SU-DHL-6 (cell line): Measurements from ENCODE around the gene MYO15B.
"Not testable (repeated sequence)": the region's sequence is repeated elsewhere in the genome, so short reads cannot be mapped to it uniquely, and the experiment has no call there.

ENCODE experiments used
- H2AFZ ChIP-seq: fragments of 200-600 bp; sonication (generic); 2 replicates; pipeline ENCODE4 v1.6.1; 2014; ENCODE audit warnings: low read depth, mild to moderate bottlenecking, moderate library complexity, mixed read lengths, antibody characterized with exemption, low read length; ENCODE audit not compliant: severe bottlenecking
- H3F3A ChIP-seq: fragments of 200-600 bp; shearing (Covaris generic); 2 replicates; pipeline ENCODE4 v1.6.0; 2016; ENCODE audit warnings: antibody characterized with exemption, mild to moderate bottlenecking; ENCODE audit not compliant: insufficient read depth
- H3K27ac ChIP-seq: fragments of 200-600 bp; sonication (generic); 2 replicates; pipeline ENCODE4 v1.5.1; 2016; ENCODE audit warnings: low read depth, mild to moderate bottlenecking, low read length, moderate library complexity, mixed read lengths
- H3K27me3 ChIP-seq: fragments of 200-600 bp; sonication (generic), shearing (Covaris generic); 2 replicates; pipeline ENCODE4 v1.6.0; 2014; ENCODE audit warnings: mild to moderate bottlenecking, low read length
- H3K36me3 ChIP-seq: fragments of 200-600 bp; sonication (generic); 2 replicates; pipeline ENCODE4 v1.6.1; 2014; ENCODE audit warnings: mild to moderate bottlenecking, low read length, mixed read lengths
- H3K4me2 ChIP-seq: fragments of 300-600, 200-600 bp; shearing (Covaris generic), sonication (generic); 2 replicates; pipeline ENCODE4 v1.6.0; 2014; ENCODE audit warnings: low read length, low read depth, mild to moderate bottlenecking; ENCODE audit not compliant: poor library complexity, severe bottlenecking
- H3K4me3 ChIP-seq: fragments of 200-600 bp; sonication (generic); 2 replicates; pipeline ENCODE4 v1.5.1; 2014; ENCODE audit warnings: antibody characterized with exemption, low read length, mild to moderate bottlenecking, mixed read lengths; ENCODE audit not compliant: insufficient read depth, poor library complexity, severe bottlenecking
- H3K79me2 ChIP-seq: fragments of 200-600 bp; sonication (generic); 2 replicates; pipeline ENCODE4 v1.6.1; 2014; ENCODE audit warnings: mild to moderate bottlenecking, low read length, moderate library complexity; ENCODE audit not compliant: insufficient read depth
- H3K9ac ChIP-seq: fragments of 200-600 bp; sonication (generic); 2 replicates; pipeline ENCODE4 v1.7.0; 2014; ENCODE audit warnings: mild to moderate bottlenecking, low read length
- H3K9me2 ChIP-seq: fragments of 200-600 bp; sonication (generic); replicated peaks from 2 replicates; pipeline ENCODE4 v1.6.1; 2014; ENCODE audit warnings: low read length; ENCODE audit not compliant: insufficient read depth
- H3K9me3 ChIP-seq: fragments of 200-600 bp; sonication (generic); 2 replicates; pipeline ENCODE4 v1.6.1; 2014; ENCODE audit warnings: low read length, mixed read lengths; ENCODE audit not compliant: insufficient read depth
- H4K20me1 ChIP-seq: fragments of 200-600 bp; sonication (generic); 2 replicates; pipeline ENCODE4 v1.6.1; 2014; ENCODE audit warnings: low read depth, mild to moderate bottlenecking, antibody characterized with exemption, low read length, moderate library complexity, mixed read lengths
- CTCF ChIP-seq: fragments of 200-600 bp; sonication (generic); IDR thresholded peaks from one replicate; pipeline ENCODE4 v1.5.1; 2017; ENCODE audit warnings: antibody characterized with exemption, mild to moderate bottlenecking, low read length, moderate library complexity; ENCODE audit not compliant: insufficient read depth, poor library complexity, severe bottlenecking
- EZH2phosphoT487 ChIP-seq: fragments of 200-600 bp; sonication (generic), shearing (Covaris generic); conservative IDR thresholded peaks from 2 replicates; pipeline ENCODE4 v1.6.1; 2018; ENCODE audit warnings: mild to moderate bottlenecking, antibody characterized with exemption, low read length, moderate library complexity, mixed read lengths

MYO15B gene

GRCh38 chr17:75591722-75592302, 4.2 kb downstream of the MYO15B start:
- Histone ChIP-seq H3K4me2 (no peak overlapping the region), H3K9me2 (no peaks in the 10 kb centered on the region), H3K36me3 (no peaks in the 10 kb centered on the region), H2AFZ (no peak overlapping the region), H3K79me2 (no peaks in the 10 kb centered on the region), H3K9me3 (no peaks in the 10 kb centered on the region), H3K27me3 (no peaks in the 10 kb centered on the region), H3K27ac (no peak overlapping the region), H3K9ac (no peak overlapping the region), H3F3A (0 out of 2 replicates have a peak, but pooled peaks cover 6% of the 10 kb centered on the region), H3K4me3 (no peak overlapping the region), H4K20me1 (no peaks in the 10 kb centered on the region)
- TF ChIP-seq EZH2phosphoT487 (no peak), CTCF (no peak)

GRCh38 chr17:75592348-75593020, 4.9 kb downstream of the MYO15B start:
- Histone ChIP-seq H4K20me1 (no peaks in the 10 kb centered on the region), H3K9me3 (no peaks in the 10 kb centered on the region), H3K4me3 (no peak overlapping the region), H3K4me2 (no peak overlapping the region), H3F3A (0 out of 2 replicates have a peak, but pooled peaks cover 6% of the 10 kb centered on the region), H3K9ac (no peak overlapping the region), H2AFZ (no peak overlapping the region), H3K27ac (no peak overlapping the region), H3K36me3 (no peaks in the 10 kb centered on the region), H3K9me2 (no peaks in the 10 kb centered on the region), H3K79me2 (no peaks in the 10 kb centered on the region), H3K27me3 (no peaks in the 10 kb centered on the region)
- no peak for TF ChIP-seq EZH2phosphoT487
- TF ChIP-seq CTCF = no peak

- not testable (repeated sequence) for H3K9ac ChIP-seq, H3K27ac ChIP-seq, H3K36me3 ChIP-seq, H3K9me2 ChIP-seq, H3F3A ChIP-seq, H3K27me3 ChIP-seq, H3K4me2 ChIP-seq, H3K9me3 ChIP-seq, H3K79me2 ChIP-seq, H4K20me1 ChIP-seq, H2AFZ ChIP-seq, H3K4me3 ChIP-seq
Observed at GRCh38 chr17:75593430-75593829, 5.8 kb downstream of the MYO15B start.

- no peaks in the 10 kb centered on the region for H4K20me1 ChIP-seq
- no peaks in the 10 kb centered on the region for H3K27me3 ChIP-seq
- H3K27ac ChIP-seq = no peak overlapping the region
Observed at GRCh38 chr17:75594499-75595283, 7.1 kb downstream of the MYO15B start.

More at GRCh38 chr17:75594499-75595283, 7.1 kb downstream of the MYO15B start:
- Histone ChIP-seq H3K9me3 (no peaks in the 10 kb centered on the region), H3K36me3 (no peaks in the 10 kb centered on the region), H3K4me2 (no peak overlapping the region), H3F3A (0 out of 2 replicates have a peak, but pooled peaks cover 6% of the 10 kb centered on the region), H3K4me3 (no peak overlapping the region), H3K9me2 (no peaks in the 10 kb centered on the region), H3K79me2 (no peaks in the 10 kb centered on the region), H3K9ac (no peak overlapping the region), H2AFZ (no peak overlapping the region)
- TF ChIP-seq EZH2phosphoT487 = no peak
- TF ChIP-seq CTCF = no peak
